Neural crest cell (in vitro differentiated cells): ENCODE measurements around the gene CSE1L. TPM values are rescaled to one million over a fixed set of nuclear protein-coding genes. Genes with fewer than 3 reads are reported as not detected.
"Not testable (repeated sequence)": the region's sequence is repeated elsewhere in the genome, so short reads cannot be mapped to it uniquely, and the experiment has no call there.

ENCODE experiments used
- DNase-seq: peaks from one replicate; pipeline ENCODE4 v3.0.0; 2021; ENCODE audit warnings: low read depth, mixed read lengths, low spot score
- H3K27ac Mint-ChIP-seq: one replicate; pipeline ENCODE4 v1.8.0; 2021; ENCODE audit warnings: mild to moderate bottlenecking, mixed read lengths; ENCODE audit not compliant: unreplicated experiment
- H3K27me3 Mint-ChIP-seq: 2 replicates; pipeline ENCODE4 v1.8.0; 2021; ENCODE audit warnings: low read depth, mild to moderate bottlenecking, mixed read lengths
- H3K36me3 Mint-ChIP-seq: 2 replicates; pipeline ENCODE4 v1.8.0; 2021; ENCODE audit warnings: low read depth, mild to moderate bottlenecking, mixed read lengths
- H3K4me1 Mint-ChIP-seq: 2 replicates; pipeline ENCODE4 v1.8.0; 2021; ENCODE audit warnings: mixed read lengths
- H3K4me3 Mint-ChIP-seq: one replicate; pipeline ENCODE4 v1.8.0; 2021; ENCODE audit warnings: mild to moderate bottlenecking, mixed read lengths
- H3K9me3 Mint-ChIP-seq: 2 replicates; pipeline ENCODE4 v1.8.0; 2021; ENCODE audit warnings: mixed read lengths
- CTCF ChIP-seq: fragments of 200-600 bp; sonication (generic); conservative IDR thresholded peaks from 2 replicates; pipeline ENCODE4 v1.5.0; 2021; ENCODE audit warnings: antibody characterized with exemption, mild to moderate bottlenecking
- total RNA-seq: library from RNA; stranded (reverse); gene quantifications from 2 replicates; pipeline ENCODE4 v1.2.1, GENCODE V29; 2021

CSE1L gene
- total RNA-seq, 1 donor from 2014 or later, result 186 TPM

- Mint-ChIP-seq H3K4me3 (no peak overlapping the region), H3K4me1 (peaks cover 4% of the 10 kb centered on the region), H3K36me3 (no peaks in the 10 kb centered on the region), H3K27ac (peak overlapping the region; percentile 72), H3K27me3 (no peaks in the 10 kb centered on the region), H3K9me3 (no peaks in the 10 kb centered on the region)
- TF ChIP-seq CTCF, result no peak
- DNase-seq, result no peak
These were observed 87.5 kb downstream of the CSE1L start for GRCh38 chr20:49133571-49133970.

- DNase-seq, H3K27ac Mint-ChIP-seq, H3K27me3 Mint-ChIP-seq, H3K36me3 Mint-ChIP-seq, H3K4me3 Mint-ChIP-seq, H3K4me1 Mint-ChIP-seq, H3K9me3 Mint-ChIP-seq: not testable (repeated sequence)
These were observed 88.7 kb downstream of the CSE1L start for GRCh38 chr20:49134797-49135196.

GRCh38 chr20:49136817-49137571 lies 90.9 kb downstream of the CSE1L start:
- no peak overlapping the region for H3K27ac Mint-ChIP-seq
- H3K4me1 Mint-ChIP-seq, result peaks cover 4% of the 10 kb centered on the region
- no peak for DNase-seq
- peaks cover 3% of the 10 kb centered on the region for H3K36me3 Mint-ChIP-seq
- H3K4me3 Mint-ChIP-seq, result no peak overlapping the region
- no peaks in the 10 kb centered on the region for H3K9me3 Mint-ChIP-seq
- no peak for TF ChIP-seq CTCF
- no peaks in the 10 kb centered on the region for H3K27me3 Mint-ChIP-seq

- Mint-ChIP-seq H3K4me3 (no peak overlapping the region), H3K27me3 (no peaks in the 10 kb centered on the region), H3K36me3 (peaks cover 3% of the 10 kb centered on the region), H3K27ac (no peak overlapping the region), H3K4me1 (no peaks in the 10 kb centered on the region), H3K9me3 (no peaks in the 10 kb centered on the region)
- no peak for DNase-seq
- no peak for TF ChIP-seq CTCF
These were observed 92.3 kb downstream of the CSE1L start for GRCh38 chr20:49138431-49138830.

GRCh38 chr20:49140411-49140810 lies 94.3 kb downstream of the CSE1L start:
- no peak for DNase-seq

More at GRCh38 chr20:49140411-49140810, 94.3 kb downstream of the CSE1L start:
- Mint-ChIP-seq H3K4me3 (no peak overlapping the region), H3K4me1 (no peaks in the 10 kb centered on the region), H3K27me3 (no peaks in the 10 kb centered on the region), H3K9me3 (no peaks in the 10 kb centered on the region), H3K36me3 (peaks cover 3% of the 10 kb centered on the region), H3K27ac (no peak overlapping the region)
- TF ChIP-seq CTCF, result no peak
